Measurements from ENCODE around the gene DNAAF5.
"Not testable (repeated sequence)": the region's sequence is repeated elsewhere in the genome, so short reads cannot be mapped to it uniquely, and the experiment has no call there.

DNAAF5 gene

GRCh38 chr7:782718-783449 lies 56.4 kb downstream of the DNAAF5 start:
- no peak for DNase-seq (ENCODE audit: low spot score)

GRCh38 chr7:783556-784490 lies 57.3 kb downstream of the DNAAF5 start:
- no peak for DNase-seq (ENCODE audit: low spot score)

GRCh38 chr7:784971-785370 lies 58.5 kb downstream of the DNAAF5 start:
- DNase-seq (ENCODE audit: low spot score): no peak

GRCh38 chr7:785416-785815 lies 58.9 kb downstream of the DNAAF5 start:
- DNase-seq (ENCODE audit: low spot score): no peak

- peak; percentile 93 for DNase-seq (ENCODE audit: low spot score)
Measured at GRCh38 chr7:786472-787255, 60.2 kb downstream of the DNAAF5 start.

GRCh38 chr7:787332-788240 lies 61.1 kb downstream of the DNAAF5 start:
- peak; percentile 10 for DNase-seq (ENCODE audit: low spot score)

- no peak for DNase-seq (ENCODE audit: low spot score)
Measured at GRCh38 chr7:791519-791918, 65.0 kb downstream of the DNAAF5 start.

GRCh38 chr7:794207-794606 lies 67.7 kb downstream of the DNAAF5 start:
- DNase-seq (ENCODE audit: low spot score): no peak

GRCh38 chr7:794671-795329 lies 68.3 kb downstream of the DNAAF5 start:
- no peak for DNase-seq (ENCODE audit: low spot score)

GRCh38 chr7:796434-797169 lies 70.1 kb downstream of the DNAAF5 start:
- DNase-seq (ENCODE audit: low spot score): not testable (repeated sequence)

- no peak for DNase-seq (ENCODE audit: low spot score)
Measured at GRCh38 chr7:798921-799470, 72.5 kb downstream of the DNAAF5 start.

GRCh38 chr7:800692-801091 lies 74.2 kb downstream of the DNAAF5 start:
- no peak for DNase-seq (ENCODE audit: low spot score)

GRCh38 chr7:801351-801750 lies 74.9 kb downstream of the DNAAF5 start:
- DNase-seq (ENCODE audit: low spot score): not testable (repeated sequence)

- no peak for DNase-seq (ENCODE audit: low spot score)
Measured at GRCh38 chr7:801940-802381, 75.5 kb downstream of the DNAAF5 start.

GRCh38 chr7:802500-803242 lies 76.2 kb downstream of the DNAAF5 start:
- DNase-seq (ENCODE audit: low spot score): no peak

GRCh38 chr7:803243-803635 lies 76.7 kb downstream of the DNAAF5 start:
- DNase-seq (ENCODE audit: low spot score): no peak

- not testable (repeated sequence) for DNase-seq (ENCODE audit: low spot score)
Measured at GRCh38 chr7:803796-804195, 77.3 kb downstream of the DNAAF5 start.

- no peak for DNase-seq (ENCODE audit: low spot score)
Measured at GRCh38 chr7:805261-805660, 78.8 kb downstream of the DNAAF5 start.

Measured in GM03348 (cell line).